Cardiac muscle cell (in vitro differentiated cells and primary cell): Measurements from ENCODE around the gene CHEK1. TPM values are rescaled to one million over a fixed set of nuclear protein-coding genes. Genes with fewer than 3 reads are reported as not detected.

ENCODE experiments used
- DNase-seq, 2 donors: peaks; one replicate each; pipeline versions ENCODE4 v3.0.0 to v3.0.0-alpha.2; 2010 to 2017; ENCODE audit warnings: low read depth in 1 of 2, low spot score in 1 of 2
- H3K27ac ChIP-seq: fragments of 200-600 bp; sonication (generic); 2 replicates; pipeline ENCODE4 v1.5.1; 2016
- H3K27me3 ChIP-seq: fragments of 200-600 bp; sonication (generic); 2 replicates; pipeline ENCODE4 v1.6.0; 2016; ENCODE audit warnings: control low read depth
- H3K36me3 ChIP-seq: fragments of 200-600 bp; sonication (generic); 2 replicates; pipeline ENCODE4 v1.5.1; 2016; ENCODE audit warnings: control low read depth
- H3K4me1 ChIP-seq: fragments of 200-600 bp; sonication (generic); 2 replicates; pipeline ENCODE4 v1.8.1; 2017; ENCODE audit warnings: low read depth, mild to moderate bottlenecking, mixed run types
- H3K4me3 ChIP-seq: fragments of 200-600 bp; sonication (generic); 2 replicates; pipeline ENCODE4 v1.5.1; 2016; ENCODE audit warnings: mild to moderate bottlenecking
- H3K9me3 ChIP-seq: fragments of 200-600 bp; sonication (generic); 2 replicates; pipeline ENCODE4 v1.5.1; 2017; ENCODE audit warnings: low read depth, mild to moderate bottlenecking, control low read depth
- polyA plus RNA-seq: library from polyadenylated mRNA; unstranded; fragments of >200 nt; fragmentation: Nextera tagmentation; extraction: Ambion mirVana; gene quantifications from 2 replicates; pipeline ENCODE4 v1.2.1, GENCODE V29; 2016
- total RNA-seq: library from RNA; depleted of rRNA; stranded (reverse); fragments of >200 nt; gene quantifications from 2 replicates; pipeline ENCODE4 v1.2.3, GENCODE V29; 2016
- TF ChIP-seq, protein P1 (sequence below): IDR thresholded peaks from 2 replicates; pipeline ENCODE4 v1.5.1; 2012; ENCODE audit warnings: low read depth, mild to moderate bottlenecking, low read length

CHEK1 gene
- total and polyA plus RNA-seq, 2 experiments from 2014 or later = 11.4 to 12.6 TPM

- H3K27me3 ChIP-seq = no peaks in the 10 kb centered on the region
- peak in 1 of 2 donors; percentile 46 for DNase-seq
- no peaks in the 10 kb centered on the region for H3K9me3 ChIP-seq
- H3K27ac ChIP-seq = peak overlapping the region; percentile 64
- H3K4me1 ChIP-seq = peaks cover 11% of the 10 kb centered on the region
- H3K36me3 ChIP-seq = peaks cover 12% of the 10 kb centered on the region
- peak overlapping the region; percentile 77 for H3K4me3 ChIP-seq
- TF ChIP-seq, protein P1, sequence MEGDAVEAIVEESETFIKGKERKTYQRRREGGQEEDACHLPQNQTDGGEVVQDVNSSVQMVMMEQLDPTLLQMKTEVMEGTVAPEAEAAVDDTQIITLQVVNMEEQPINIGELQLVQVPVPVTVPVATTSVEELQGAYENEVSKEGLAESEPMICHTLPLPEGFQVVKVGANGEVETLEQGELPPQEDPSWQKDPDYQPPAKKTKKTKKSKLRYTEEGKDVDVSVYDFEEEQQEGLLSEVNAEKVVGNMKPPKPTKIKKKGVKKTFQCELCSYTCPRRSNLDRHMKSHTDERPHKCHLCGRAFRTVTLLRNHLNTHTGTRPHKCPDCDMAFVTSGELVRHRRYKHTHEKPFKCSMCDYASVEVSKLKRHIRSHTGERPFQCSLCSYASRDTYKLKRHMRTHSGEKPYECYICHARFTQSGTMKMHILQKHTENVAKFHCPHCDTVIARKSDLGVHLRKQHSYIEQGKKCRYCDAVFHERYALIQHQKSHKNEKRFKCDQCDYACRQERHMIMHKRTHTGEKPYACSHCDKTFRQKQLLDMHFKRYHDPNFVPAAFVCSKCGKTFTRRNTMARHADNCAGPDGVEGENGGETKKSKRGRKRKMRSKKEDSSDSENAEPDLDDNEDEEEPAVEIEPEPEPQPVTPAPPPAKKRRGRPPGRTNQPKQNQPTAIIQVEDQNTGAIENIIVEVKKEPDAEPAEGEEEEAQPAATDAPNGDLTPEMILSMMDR = no peak
Observed at GRCh38 chr11:125593114-125593820, 31.7 kb upstream of the CHEK1 start.

DNA sequence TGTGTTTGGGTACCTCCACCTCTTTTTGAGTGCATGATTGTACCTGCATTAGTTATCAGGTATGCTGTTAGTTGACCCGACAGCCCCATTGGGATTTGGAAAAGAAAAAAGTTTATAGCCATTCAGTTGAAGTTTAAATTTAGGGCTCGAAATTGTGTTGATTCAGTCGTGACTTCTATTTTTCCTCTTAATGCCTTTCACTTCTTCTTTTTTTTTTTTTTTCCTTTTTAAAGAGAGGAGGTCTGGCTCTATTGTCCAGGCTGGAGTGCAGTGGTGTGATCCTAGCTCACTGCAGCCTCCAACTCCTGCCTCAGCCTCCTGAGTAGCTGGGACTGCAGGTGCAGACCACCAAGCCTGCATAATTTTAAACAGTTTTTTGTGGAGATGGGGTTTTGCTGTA, 30.0 kb upstream of the CHEK1 start:
- Histone ChIP-seq H3K36me3 (peaks cover 19% of the 10 kb centered on the region), H3K4me1 (peaks cover 11% of the 10 kb centered on the region), H3K9me3 (no peaks in the 10 kb centered on the region), H3K27me3 (no peaks in the 10 kb centered on the region), H3K4me3 (no peak overlapping the region), H3K27ac (no peak overlapping the region)
- DNase-seq = no peak
- TF ChIP-seq, protein P1 = no peak

DNA sequence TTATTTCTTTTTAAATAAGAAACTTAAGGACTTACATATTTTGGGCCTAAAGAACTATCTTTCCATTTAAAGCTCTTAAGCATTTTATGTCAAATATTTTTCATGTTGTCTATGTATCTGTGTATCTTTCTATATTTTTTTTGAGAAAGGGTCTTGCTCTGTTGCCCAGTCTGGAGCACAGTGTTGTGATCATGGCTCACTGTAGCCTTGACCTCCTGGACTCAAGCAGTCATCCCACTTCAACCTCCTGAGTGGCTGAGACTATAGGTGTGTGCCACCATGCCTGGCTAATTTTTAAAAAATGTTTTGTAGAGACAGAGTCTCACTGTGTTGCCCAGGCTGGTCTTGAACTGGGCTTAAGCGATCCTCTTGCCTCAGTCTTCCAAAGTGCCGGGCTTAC, 24.3 kb upstream of the CHEK1 start:
- Histone ChIP-seq H3K27ac (no peak overlapping the region), H3K9me3 (no peaks in the 10 kb centered on the region), H3K4me3 (no peak overlapping the region), H3K27me3 (no peaks in the 10 kb centered on the region), H3K36me3 (peaks cover 60% of the 10 kb centered on the region), H3K4me1 (no peaks in the 10 kb centered on the region)
- TF ChIP-seq, protein P1 = no peak
- DNase-seq = no peak

DNA sequence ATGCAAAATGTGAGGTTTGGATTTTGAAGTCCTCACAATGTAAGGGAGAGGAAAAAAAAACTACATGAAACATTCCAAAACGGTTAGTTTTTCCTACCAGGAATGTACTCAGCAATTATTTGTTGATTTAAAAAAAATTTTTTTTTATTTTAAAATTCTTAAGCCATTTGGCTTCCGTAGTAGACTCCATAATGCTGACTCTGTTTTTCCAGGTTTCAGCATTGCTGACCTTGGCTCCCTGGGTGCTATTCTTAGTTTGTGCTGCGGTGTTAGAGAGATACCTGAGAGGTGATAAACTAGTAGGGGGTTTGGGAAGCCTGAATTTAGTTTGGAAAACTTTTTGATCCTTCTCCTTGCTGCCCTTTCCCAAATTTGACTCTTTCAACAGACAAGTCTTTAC, 21.8 kb upstream of the CHEK1 start:
- Histone ChIP-seq H3K36me3 (peaks cover 73% of the 10 kb centered on the region), H3K9me3 (no peaks in the 10 kb centered on the region), H3K4me1 (no peaks in the 10 kb centered on the region), H3K27me3 (no peaks in the 10 kb centered on the region), H3K4me3 (no peak overlapping the region), H3K27ac (no peak overlapping the region)
- DNase-seq = no peak
- TF ChIP-seq, protein P1 = no peak

GRCh38 chr11:125605417-125605816, 19.5 kb upstream of the CHEK1 start:
- DNase-seq = no peak
- Histone ChIP-seq H3K4me1 (no peaks in the 10 kb centered on the region), H3K4me3 (no peak overlapping the region), H3K36me3 (peaks cover 82% of the 10 kb centered on the region), H3K27me3 (no peaks in the 10 kb centered on the region), H3K27ac (no peak overlapping the region), H3K9me3 (no peaks in the 10 kb centered on the region)
- TF ChIP-seq, protein P1 = no peak
